ENCODE results near the gene ZZZ3.
"Not testable (repeated sequence)": the region's sequence is repeated elsewhere in the genome, so short reads cannot be mapped to it uniquely, and the experiment has no call there.

The ZZZ3 gene

DNA sequence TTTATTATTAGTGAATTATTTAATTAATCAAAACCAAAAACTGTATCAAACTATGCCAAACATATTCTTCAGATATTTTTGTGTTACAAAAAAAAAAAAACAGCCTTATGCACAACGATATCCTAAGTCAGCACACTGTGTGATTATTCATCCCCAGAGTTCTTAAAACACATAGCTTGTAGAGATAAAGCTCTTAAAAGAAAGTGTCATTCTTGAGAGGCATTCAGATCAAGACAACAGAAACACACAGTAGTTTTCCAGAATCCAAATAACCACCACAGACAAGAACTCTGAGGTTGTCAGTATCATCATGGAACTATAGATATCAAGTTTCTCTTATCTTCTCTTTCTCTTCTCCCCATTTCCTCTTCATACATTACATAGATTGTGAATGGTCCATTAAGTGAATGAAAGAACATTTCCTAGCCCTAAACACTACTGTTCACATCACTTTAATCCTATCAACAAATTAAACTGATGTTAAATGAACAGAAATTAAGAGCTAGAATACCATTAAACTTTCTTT is 13.5 kb downstream of the ZZZ3 start:
- no peak for DNase-seq

DNA sequence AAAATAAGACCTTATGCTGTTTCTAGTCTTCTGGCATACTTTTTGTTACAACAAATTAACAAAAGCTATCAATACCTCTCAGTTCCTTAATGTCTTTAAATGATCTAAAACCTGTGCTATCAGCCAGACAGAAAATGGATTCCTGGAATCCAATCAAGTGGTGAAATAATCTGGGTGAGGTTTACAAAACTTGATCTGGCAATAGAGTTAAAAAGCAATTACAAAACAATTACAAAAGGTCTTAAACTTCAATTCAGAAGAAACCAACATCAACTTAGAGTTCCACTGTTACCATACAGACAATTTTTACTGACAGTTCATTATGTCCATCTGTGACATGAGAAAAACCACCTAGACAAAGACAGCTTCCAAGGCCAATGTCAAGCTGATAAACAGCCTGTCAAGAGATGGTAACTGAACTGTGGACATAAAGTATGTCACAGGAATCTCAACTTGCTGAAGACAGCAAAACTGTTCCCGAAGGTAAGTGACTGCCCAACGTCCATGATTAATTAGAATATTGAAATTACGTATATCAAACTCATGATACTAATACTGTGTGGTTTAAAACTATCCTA is 17.4 kb downstream of the ZZZ3 start:
- no peak for DNase-seq

DNA sequence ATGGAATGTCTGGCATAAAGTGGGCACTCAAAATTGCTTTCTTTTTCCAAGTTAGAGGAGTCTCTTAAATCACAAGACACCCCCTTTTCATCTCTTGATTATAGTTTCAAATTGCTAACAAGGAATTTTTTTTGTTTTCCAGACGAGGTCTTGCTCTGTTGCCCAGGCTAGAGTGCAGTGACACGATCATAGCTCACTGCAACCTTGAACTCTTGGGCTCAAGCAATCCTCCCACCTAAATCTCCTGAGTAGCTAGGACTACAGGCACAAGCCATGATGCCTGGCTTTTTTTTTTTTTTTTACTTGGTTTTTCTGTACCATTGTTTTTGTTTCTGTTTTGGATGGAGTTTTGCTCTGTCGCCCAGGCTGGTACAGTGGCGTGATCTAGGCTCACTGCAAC is 20.8 kb downstream of the ZZZ3 start:
- DNase-seq = no peak

DNA sequence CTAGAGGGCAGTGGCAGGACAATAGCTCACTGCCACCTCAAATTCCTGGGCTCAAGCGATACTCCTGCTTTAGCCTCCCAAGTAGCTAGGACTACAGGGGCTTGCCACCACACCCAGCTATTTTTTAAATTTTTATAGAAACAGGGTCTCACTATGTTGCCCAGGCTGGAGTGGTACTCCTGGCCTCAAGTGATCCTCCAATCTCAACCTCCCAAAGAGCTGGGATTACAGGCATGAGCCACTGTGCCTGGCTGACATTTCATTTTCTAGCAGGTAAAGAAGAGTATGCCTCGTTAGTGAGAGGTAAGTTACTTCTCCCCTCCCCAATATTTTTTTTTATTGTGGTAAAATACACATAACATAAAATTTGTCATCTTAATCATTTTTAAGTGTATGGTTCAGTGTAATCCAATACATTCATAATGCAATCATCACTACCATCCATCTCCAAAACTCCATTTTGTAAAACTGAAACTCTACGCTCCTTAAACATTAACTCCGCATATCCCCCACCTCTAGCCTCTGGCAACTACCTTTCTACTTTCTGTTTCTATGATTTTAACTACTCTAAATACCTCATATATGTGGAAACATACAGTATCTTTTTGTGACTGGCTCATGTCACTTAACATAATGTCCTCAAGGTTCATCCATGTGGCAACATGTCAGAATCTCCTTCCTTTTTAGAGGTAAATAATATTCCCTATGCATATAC is 22.4 kb downstream of the ZZZ3 start:
- no peak for DNase-seq

DNA sequence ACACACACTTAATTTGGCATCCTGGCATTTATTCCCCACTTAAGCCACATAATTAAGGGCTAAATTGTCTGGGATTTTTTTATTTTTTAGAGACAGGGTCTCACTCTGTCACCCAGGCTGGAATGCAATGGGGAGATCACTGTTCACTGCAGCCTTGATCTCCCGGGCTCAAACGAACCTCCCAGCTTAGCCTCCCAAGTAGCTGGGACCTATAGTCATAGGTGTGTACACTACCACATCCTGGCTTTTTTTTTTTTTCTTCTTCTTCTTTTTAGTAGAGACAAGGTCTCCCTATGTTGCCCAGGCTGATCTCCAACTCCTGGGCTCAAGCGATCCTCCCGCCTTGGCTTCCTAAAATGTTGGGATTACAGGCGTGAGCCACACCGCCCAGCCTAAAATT is 24.2 kb downstream of the ZZZ3 start:
- DNase-seq = no peak

DNA sequence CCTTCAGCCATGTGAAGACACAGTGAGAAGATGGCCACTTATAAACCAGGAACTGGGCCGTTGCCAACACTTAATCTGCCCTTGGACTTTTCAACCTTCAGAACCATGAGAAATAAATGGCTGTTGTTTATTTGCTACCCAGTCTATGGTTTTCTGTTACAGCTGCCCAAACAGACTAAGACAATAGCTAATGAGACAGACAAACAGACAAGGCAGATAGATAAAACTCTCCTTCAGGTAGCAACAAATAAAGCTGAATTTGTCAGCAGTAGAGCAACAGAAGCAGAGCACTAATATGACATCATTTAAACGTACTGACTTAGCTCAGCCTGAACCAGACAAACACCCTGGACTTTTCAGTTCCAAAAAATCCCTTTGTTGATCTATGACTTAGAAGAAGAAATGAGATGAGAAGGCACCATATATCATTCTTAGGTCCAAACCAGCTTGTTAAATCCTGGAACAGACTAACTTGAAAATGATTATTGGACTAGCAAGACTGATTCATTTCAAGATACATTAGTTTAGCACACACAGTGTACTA is 27.0 kb downstream of the ZZZ3 start:
- DNase-seq = no peak

DNA sequence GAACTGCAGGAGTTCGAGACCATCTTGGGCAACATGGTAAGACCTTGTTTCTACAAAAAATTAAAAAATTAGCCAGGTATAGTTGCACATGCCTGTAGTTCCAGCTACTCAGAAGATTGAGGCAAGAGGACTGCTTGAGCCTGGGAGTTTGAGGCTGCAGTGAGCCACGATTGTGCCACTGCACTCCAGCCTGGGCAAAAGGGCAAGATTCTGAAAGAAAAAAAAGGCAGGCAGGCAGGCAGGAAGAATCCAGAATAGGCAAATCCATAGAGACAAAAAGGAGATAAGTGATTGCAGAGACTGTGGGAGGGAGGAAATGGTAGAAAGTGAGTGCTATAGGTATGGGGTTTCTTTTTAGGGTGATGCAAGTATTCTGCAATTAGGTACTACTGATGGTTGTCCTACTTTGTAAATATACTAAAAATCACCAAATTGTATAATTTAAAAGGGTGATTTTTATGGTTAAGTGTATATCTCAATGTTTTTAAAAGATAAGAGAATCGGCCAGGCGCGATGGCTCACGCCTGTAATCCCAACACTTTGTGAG is 29.4 kb downstream of the ZZZ3 start:
- no peak for DNase-seq

DNA sequence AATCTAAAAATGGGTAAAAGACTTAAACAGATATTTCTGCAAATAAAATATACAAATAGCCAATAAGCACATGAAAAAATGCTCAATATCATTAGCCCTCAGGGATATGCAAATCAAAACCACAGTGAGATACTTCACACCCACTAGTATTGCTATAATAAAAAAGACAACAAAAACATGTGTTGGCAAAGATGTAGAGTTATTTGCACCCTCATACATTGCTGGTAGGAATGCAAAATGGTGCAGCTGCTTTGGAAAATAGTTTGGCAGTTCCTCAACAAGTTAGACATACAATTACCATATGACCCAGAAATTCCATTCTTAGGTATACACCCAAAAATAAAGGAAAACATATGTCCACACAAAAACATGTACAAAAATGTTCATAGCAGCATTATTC is 30.2 kb downstream of the ZZZ3 start:
- DNase-seq = no peak

DNA sequence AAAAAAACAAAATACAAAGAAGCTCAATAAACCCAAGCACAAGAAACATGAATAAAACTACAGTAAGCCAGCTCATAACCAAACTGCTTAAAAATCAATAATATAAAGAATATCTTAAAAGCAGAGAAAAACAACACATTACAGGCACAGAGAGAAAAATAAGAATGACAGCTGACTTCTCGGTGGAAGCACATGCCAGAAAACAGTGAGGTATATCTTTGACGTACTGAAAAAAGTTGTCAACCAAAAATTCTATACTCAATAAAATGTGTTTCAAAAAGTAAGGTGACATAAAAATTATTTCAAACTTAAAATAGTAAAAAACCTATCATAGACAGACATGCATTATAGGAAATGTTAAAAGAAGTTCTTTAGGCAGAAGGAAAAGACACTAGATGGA is 33.3 kb downstream of the ZZZ3 start:
- no peak for DNase-seq

DNA sequence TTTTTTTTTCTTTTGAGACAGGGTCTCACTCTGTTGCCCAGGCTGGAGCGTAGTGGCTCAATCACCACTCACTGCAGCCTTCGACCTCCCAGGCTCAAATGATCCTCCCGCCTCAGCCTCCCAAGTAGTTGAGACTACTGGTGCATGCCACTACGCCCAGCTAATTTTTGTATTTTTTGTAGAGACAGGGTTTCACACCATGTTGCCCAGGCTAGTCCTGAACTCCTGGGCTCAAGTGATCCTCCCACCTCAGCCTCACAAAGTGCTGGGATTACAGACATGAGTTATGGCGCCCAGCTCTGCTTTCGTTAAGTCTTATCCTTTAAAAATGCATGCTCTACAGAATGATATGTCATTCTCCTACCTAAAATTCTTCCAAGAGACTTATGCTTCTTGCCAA is 36.2 kb downstream of the ZZZ3 start:
- DNase-seq = not testable (repeated sequence)

DNA sequence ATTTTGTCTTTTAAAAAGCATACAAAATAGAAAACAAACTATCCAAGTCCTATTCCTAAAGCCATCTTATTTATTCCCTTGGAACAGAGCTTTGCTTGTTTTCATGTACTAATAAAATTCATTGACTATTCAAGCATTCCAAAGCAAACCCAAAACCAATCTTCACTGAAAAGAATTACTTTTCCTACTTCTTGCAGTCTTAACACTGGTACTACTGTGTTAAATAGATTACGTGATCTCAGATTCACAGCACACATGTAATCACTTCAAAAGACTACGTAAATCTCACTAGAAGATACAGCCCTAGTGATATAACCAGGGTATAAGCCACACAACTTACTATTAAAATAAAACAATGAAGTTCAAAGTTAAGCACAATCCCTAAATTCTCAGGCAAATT is 39.0 kb downstream of the ZZZ3 start:
- DNase-seq = no peak

DNA sequence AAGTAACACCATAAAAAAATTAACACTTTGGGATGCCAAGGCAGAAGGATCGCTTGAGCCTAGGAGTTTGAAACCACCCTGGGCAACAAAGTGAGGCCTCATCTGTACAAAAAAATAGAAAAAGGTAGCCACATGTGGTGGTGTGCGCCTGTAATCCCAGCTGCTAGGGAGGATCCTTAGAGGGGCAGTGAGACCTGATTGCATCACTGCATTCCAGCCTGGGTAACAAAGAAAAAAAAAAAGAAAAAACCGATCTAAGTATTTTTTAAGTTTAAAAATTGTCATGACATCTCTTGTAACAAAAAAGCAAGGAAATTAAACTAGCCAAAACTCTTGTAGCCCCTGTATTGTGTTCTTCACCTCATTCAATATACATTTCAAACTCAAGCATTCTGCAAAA is 39.5 kb downstream of the ZZZ3 start:
- DNase-seq = no peak

DNA sequence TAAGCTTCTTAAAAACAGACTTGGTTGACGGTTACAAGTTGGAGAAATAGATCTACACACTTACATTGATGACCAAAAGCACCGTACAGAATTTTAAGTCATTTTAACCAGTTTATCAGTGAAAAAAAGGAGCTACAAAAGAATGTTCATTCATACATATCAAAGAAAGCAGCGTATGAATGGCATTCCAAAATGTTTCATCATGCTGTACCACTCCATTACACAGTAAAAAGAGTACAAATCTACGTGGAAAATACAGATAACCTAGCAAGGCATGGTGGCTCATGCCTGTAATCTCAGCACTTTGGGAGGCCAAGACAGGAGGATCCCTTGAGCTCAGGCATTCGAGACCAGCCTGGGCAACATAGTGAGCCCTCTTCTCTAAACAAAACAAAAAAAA is 40.3 kb downstream of the ZZZ3 start:
- no peak for DNase-seq

DNA sequence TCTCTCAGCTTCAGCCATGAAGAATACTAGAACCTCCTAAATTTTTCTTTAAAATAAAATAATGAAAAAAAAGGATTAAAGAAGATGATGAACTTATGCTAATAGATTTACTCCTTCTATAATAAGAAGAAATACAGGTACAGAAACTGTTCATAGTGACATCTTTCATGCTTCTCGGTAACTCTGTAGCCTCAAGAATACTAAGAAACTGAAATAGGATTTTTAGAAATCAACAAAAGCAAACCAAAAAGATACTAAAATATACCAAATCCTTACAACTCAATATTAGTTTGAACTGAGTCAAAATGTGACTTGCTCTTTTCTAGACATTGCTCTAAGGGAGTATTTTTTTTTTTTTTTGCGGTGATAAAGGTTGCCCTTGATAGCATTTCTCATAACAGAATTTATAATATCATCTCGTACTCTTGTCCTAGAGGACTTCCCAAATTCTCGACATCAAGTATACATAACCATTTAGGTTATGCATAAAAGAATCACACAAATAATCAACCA is 42.8 kb downstream of the ZZZ3 start:
- DNase-seq = no peak

DNA sequence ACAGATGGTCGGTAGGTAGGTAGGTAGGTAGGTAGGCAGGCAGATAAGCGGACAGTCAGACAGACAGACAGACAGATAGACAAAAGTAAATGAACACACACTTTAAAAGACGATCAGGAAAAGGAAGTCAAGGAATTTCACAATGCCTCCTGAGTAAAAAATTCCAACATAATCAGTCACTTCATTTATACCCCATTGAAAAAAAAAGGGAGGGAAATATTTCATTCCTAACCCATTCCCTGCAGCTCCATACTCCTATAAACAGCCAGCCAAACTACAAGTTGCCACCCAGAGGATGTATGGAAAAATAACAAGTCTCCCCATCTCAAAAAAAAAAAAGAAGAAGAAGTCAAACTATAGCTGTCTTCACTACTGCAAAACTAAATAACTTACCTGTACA is 43.4 kb downstream of the ZZZ3 start:
- no peak for DNase-seq

DNA sequence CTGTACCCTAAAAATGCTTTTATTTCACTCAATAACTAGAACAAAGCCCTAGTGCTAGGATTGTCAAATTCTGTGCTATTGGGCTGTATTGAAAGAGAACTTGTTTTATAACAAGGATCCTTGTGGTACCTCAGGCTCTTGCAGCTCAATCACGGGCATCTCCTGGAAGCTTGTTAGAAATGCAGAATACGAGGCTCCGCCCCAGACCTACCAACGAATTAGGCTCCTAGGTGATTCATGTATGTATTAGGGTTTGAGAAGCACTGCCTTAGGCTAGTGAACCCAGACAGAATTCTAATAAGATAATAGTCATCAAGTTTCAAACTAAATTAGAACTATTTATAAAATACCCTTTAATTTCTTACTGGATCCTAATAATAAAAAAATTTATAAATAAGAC is 45.6 kb downstream of the ZZZ3 start:
- no peak for DNase-seq

Data from 8988T (cell line).